ENCODE measurements around the gene CA10.

DNA sequence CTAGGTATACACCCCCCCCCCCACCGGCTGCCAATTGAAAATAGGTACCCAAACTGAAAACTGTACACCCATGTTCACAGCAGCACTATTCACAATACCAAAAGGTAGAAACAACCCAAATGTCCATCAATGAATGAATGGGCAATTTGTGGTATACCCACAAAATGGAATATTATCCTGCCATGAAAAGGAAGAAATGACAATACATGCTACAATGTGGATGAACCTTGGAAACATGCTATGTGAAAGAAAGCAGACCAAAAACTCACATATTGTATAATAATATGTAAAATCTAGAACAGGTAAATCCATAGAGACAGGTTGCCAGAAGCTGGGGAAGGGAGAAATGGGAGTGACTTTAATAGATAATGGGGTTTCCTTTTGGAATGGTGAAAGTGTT, 480.6 kb downstream of the CA10 start:
- TF ChIP-seq, protein P1, sequence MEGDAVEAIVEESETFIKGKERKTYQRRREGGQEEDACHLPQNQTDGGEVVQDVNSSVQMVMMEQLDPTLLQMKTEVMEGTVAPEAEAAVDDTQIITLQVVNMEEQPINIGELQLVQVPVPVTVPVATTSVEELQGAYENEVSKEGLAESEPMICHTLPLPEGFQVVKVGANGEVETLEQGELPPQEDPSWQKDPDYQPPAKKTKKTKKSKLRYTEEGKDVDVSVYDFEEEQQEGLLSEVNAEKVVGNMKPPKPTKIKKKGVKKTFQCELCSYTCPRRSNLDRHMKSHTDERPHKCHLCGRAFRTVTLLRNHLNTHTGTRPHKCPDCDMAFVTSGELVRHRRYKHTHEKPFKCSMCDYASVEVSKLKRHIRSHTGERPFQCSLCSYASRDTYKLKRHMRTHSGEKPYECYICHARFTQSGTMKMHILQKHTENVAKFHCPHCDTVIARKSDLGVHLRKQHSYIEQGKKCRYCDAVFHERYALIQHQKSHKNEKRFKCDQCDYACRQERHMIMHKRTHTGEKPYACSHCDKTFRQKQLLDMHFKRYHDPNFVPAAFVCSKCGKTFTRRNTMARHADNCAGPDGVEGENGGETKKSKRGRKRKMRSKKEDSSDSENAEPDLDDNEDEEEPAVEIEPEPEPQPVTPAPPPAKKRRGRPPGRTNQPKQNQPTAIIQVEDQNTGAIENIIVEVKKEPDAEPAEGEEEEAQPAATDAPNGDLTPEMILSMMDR (conservative IDR thresholded peaks at IDR 0.05; ENCODE audit: low read length): no peak
- no peak for TF ChIP-seq EZH2phosphoT487 (IDR thresholded peaks at IDR 0.05; ENCODE audit: borderline replicate concordance)
